ENCODE results near the gene STAB2.

DNA sequence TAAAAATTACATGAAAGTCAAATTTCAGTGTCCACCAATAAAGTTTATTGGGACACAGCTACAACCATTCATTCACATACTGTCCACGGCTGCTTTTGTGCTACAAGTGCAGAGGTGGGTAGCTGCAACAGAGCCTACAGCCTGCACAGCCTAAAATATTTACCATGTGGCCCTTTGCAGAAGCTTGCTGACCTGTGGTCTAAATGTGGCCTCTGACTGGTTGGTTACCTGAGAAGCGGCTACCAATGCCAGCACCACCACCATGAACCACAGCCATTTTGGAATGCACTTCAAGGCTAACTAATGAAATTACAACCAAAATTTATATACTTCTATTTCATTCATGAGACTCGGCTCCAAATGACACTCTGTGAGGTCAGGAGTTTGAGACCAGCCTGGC lies 195.3 kb downstream of the STAB2 start:
- TF ChIP-seq EP300 (conservative IDR thresholded peaks at IDR 0.05; ENCODE audit: poor library complexity, severe bottlenecking): no peak
- TF ChIP-seq, protein P1, sequence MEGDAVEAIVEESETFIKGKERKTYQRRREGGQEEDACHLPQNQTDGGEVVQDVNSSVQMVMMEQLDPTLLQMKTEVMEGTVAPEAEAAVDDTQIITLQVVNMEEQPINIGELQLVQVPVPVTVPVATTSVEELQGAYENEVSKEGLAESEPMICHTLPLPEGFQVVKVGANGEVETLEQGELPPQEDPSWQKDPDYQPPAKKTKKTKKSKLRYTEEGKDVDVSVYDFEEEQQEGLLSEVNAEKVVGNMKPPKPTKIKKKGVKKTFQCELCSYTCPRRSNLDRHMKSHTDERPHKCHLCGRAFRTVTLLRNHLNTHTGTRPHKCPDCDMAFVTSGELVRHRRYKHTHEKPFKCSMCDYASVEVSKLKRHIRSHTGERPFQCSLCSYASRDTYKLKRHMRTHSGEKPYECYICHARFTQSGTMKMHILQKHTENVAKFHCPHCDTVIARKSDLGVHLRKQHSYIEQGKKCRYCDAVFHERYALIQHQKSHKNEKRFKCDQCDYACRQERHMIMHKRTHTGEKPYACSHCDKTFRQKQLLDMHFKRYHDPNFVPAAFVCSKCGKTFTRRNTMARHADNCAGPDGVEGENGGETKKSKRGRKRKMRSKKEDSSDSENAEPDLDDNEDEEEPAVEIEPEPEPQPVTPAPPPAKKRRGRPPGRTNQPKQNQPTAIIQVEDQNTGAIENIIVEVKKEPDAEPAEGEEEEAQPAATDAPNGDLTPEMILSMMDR (IDR thresholded peaks at IDR 0.05; ENCODE audit: poor library complexity, severe bottlenecking): no peak
- no peak for TF ChIP-seq SMC3 (conservative IDR thresholded peaks at IDR 0.05; ENCODE audit: poor library complexity)
- TF ChIP-seq, protein P2, sequence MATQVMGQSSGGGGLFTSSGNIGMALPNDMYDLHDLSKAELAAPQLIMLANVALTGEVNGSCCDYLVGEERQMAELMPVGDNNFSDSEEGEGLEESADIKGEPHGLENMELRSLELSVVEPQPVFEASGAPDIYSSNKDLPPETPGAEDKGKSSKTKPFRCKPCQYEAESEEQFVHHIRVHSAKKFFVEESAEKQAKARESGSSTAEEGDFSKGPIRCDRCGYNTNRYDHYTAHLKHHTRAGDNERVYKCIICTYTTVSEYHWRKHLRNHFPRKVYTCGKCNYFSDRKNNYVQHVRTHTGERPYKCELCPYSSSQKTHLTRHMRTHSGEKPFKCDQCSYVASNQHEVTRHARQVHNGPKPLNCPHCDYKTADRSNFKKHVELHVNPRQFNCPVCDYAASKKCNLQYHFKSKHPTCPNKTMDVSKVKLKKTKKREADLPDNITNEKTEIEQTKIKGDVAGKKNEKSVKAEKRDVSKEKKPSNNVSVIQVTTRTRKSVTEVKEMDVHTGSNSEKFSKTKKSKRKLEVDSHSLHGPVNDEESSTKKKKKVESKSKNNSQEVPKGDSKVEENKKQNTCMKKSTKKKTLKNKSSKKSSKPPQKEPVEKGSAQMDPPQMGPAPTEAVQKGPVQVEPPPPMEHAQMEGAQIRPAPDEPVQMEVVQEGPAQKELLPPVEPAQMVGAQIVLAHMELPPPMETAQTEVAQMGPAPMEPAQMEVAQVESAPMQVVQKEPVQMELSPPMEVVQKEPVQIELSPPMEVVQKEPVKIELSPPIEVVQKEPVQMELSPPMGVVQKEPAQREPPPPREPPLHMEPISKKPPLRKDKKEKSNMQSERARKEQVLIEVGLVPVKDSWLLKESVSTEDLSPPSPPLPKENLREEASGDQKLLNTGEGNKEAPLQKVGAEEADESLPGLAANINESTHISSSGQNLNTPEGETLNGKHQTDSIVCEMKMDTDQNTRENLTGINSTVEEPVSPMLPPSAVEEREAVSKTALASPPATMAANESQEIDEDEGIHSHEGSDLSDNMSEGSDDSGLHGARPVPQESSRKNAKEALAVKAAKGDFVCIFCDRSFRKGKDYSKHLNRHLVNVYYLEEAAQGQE (IDR thresholded peaks at IDR 0.05; ENCODE audit: borderline replicate concordance): no peak

Measured in neural cell (in vitro differentiated cells).